Pulmonary artery endothelial cell (primary cell): ENCODE data around the gene TGFB2. TPM values are rescaled to one million over a fixed set of nuclear protein-coding genes. Genes with fewer than 3 reads are reported as not detected.

Experiments used
- DNase-seq: peaks from one replicate; pipeline ENCODE4 v3.0.0-alpha.2; 2011; ENCODE audit warnings: low read depth, low spot score
- total RNA-seq: library from RNA; depleted of rRNA; stranded (reverse); fragments of >200 nt; gene quantifications from 2 replicates; pipeline ENCODE4 v1.2.3, GENCODE V29; 2014

The TGFB2 gene
- total RNA-seq, 1 donor from 2014 or later, result 6.4 TPM

DNA sequence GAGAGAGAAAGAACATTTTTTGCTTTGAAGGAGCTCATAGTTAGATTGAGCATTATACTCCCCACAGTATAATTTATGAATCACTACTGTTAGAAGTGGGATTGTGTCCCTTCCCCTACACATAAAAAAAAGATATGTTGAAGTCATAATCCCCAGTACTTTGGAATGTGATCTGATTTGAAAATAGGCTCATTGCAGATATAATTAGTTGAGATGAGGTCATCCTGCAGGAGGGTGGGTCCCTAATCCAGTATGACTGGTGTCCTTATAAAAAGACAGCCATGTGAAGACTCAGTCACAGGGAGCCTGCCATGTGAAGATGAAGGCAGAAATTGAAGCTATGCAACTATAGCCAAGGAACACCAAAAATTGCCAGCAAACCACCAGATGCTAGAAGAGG is 76.4 kb downstream of the TGFB2 start:
- DNase-seq, result no peak

DNA sequence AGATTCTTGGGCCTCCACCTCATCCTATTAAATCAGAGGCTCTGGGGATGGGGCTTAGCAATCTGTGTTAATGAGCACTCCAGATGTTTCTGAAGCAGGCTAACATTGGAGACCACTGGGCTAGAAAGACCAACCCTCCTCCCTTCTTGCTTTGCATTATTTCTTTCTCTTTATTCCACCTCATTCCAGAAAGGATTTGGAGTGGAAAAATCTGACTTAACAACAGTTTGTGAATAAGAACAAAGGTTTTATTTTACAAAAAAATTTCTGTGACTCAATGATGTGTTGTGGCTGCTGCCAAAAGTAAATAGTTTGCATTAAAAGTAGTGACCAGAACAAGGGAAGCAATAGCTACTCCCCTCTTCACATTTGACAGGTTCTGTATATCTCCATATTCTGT is 79.4 kb downstream of the TGFB2 start:
- DNase-seq, result no peak

DNA sequence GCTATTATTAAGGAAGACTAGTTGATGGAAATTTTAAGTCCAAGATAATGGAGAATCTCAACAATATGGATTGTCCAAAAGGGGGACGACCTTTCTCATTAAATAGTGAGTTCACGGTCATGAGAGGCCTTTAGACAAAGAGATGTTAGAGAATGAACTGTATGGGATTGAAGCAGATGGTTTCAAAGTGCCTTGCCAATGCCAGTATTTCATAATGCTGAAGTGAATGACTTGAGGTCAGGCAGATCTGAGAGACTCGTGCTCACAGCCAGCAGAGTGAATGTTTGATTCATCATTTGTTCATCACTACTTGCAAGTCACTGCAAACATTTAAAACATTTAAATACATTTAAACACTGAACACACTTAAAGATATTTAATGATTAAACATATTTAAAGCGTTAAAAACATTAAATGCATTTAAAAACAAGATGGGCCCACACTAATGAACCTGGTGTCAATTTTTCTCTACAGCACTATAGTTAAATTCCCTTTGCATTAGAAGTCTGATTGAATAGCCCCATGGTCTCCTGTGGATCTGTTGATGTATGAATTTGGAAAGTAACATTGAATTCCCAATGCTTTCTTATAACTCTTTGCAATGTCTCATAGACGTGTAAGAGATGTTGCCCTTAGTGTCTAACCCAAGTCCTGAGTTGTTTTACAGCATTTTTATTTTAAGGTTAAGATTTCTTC is 80.7 kb downstream of the TGFB2 start:
- no peak for DNase-seq

DNA sequence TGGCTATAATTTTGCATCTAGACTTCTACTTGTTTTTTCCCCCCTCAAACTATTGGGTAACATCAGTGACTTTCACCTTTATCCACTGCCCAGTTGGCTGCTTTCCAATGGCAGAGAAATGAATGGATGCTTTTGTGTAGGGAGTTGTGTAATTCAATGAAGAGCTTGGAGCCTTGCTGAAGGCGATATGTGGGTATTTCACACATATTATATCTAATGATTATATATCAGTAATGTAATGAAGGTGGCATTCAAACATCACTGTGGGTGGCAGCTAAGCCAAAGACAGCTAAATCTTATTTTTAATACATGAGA is 81.2 kb downstream of the TGFB2 start:
- DNase-seq, result no peak

GRCh38 chr1:218429301-218429700 is 84.2 kb downstream of the TGFB2 start:
- DNase-seq, result no peak

DNA sequence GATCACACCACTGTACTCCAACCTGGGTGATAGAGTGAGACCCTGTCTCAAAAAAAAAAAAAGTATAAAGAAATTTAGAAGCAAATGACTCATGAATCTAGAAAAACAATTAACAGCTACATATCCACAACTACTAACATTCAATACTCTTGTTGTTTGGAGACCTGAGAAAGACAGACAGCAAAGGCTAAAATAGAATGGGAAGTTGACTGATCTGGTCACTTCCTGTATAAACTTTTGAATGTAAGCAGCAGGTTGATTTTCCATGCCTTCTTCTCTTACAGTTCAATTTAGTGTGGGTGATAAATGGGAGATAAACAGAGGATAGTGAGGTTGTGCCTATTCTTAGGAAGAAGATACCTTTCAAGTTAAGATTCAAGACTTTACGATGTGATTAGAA is 85.2 kb downstream of the TGFB2 start:
- peak; percentile 3 for DNase-seq

GRCh38 chr1:218430822-218431221 is 85.7 kb downstream of the TGFB2 start:
- DNase-seq, result peak; percentile 64

- no peak for DNase-seq
Measured at GRCh38 chr1:218431476-218431875, 86.3 kb downstream of the TGFB2 start.

DNA sequence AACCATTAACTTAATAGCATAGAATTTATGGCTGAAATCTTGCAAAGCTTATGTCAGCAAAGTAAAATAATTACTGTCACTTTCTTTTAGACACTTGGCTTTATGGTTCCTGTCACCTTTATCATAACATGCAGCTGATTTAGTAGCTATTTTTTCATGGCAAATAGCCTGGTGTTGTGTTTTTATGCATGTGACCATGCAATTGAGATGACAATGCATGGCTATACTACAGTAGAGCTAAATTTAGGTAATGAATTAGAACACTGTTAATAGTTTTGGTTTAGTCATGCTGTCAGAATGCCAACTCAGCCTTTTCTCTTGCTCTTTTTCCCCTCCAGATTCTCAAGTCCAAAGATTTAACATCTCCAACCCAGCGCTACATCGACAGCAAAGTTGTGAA is 88.6 kb downstream of the TGFB2 start:
- DNase-seq, result no peak

- no peak for DNase-seq
Measured at GRCh38 chr1:218435528-218435927, 90.4 kb downstream of the TGFB2 start.

- no peak for DNase-seq
Measured at GRCh38 chr1:218436346-218436745, 91.2 kb downstream of the TGFB2 start.

GRCh38 chr1:218436997-218437396 is 91.9 kb downstream of the TGFB2 start:
- DNase-seq, result no peak

DNA sequence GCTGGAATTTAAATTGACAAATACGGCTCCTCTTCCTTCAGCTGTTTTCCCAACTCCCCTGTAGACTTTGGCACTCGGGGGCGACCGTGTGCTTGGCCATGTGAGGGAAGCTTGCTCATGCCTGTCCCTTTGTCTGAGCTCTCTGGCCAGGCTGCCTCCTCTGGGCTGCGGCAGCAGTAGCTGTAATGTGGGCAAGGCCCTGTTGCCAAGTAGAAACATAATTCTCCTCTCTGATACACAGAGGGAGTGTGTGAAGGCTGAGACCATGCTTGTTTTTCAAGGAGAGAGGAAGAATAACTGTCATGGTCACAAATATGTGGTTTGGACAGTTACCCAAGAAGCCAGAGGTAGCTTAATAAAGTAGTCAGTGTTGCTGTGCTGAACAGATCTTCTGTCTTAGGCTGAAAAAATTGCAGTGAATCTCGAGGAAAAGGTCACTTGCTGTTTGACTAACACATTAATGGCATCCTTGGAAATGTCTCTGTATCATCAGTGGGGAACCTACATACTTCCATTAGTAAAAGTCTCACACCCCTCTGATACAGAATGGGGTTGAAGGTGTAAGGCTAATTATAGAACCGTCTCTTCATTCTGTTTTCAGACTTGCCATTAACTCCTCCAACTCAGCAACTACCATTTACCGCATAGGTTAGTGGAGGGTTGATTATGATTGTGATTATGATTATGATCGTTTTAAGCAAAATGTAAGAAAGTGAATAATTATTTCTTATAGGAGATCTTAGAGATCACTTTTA is 94.6 kb downstream of the TGFB2 start:
- DNase-seq, result no peak

DNA sequence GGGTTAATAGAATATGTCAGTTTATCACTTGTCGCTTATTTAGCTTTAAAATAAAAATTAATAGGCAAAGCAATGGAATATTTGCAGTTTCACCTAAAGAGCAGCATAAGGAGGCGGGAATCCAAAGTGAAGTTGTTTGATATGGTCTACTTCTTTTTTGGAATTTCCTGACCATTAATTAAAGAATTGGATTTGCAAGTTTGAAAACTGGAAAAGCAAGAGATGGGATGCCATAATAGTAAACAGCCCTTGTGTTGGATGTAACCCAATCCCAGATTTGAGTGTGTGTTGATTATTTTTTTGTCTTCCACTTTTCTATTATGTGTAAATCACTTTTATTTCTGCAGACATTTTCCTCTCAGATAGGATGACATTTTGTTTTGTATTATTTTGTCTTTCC is 98.1 kb downstream of the TGFB2 start:
- DNase-seq, result no peak

DNA sequence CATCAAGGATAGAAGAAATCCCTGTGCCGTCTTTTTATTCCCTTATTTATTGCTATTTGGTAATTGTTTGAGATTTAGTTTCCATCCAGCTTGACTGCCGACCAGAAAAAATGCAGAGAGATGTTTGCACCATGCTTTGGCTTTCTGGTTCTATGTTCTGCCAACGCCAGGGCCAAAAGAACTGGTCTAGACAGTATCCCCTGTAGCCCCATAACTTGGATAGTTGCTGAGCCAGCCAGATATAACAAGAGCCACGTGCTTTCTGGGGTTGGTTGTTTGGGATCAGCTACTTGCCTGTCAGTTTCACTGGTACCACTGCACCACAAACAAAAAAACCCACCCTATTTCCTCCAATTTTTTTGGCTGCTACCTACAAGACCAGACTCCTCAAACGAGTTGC is 99.0 kb downstream of the TGFB2 start:
- DNase-seq, result no peak

GRCh38 chr1:218444588-218444987 is 99.5 kb downstream of the TGFB2 start:
- DNase-seq, result no peak

DNA sequence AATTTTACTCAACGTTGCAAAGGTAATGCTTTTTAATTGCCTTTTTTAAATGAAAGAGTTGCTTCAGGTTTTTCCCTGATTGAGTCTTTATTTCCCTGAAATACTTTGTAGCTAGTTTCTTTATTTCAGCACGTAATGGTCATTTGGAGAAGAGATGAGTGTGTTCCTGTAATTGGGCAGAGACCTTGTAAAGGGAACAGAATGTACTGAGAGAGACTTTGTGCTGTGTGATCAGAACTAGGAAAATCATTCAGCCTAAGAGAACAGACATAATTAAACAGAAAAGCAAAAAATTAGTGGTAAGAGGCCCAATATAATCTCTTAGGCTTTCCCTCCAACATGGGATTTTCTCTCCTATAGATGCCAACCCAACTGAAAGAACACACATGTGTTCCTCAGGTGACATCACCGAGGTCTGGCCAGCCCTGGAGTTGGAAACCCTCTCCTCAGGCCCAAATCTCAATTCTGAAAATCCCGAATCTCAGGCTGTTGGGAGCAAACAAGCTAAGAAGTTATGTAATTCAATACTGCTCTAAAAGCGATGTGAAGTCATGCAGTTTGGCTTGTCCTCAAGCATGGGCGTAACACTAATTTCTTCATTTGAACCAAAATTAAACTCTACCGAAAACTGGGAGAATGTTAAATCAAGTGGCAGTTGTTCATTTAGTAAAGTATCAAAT is 102.0 kb downstream of the TGFB2 start:
- no peak for DNase-seq

- no peak for DNase-seq
Measured at GRCh38 chr1:218451415-218451814, 106.3 kb downstream of the TGFB2 start.

DNA sequence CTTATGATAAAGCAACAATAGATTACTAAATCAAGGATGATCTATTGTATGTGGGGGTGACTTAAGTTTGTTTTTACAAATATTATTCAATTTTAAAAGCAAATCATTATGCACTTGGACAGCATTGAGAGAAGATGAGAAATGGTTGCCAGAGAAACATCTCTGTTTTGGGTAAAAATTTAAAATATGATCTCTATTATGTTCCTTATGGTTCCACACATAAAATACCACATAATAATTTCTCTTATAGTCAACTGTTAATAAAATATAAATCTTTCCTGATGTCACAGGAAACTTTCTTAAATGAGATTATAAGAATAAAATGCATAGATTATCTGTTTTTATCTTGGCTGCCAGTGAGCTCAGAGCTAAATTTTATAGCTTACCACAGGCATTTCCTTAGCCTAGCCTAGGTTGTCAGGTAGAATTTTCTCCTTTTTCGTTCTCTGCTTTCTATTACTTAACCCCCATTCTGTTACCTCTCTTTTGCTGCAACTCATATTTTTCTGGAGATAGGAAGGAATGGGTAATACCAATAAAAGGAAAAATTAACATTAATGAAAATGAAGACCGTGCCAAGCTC is 109.7 kb downstream of the TGFB2 start:
- no peak for DNase-seq

DNA sequence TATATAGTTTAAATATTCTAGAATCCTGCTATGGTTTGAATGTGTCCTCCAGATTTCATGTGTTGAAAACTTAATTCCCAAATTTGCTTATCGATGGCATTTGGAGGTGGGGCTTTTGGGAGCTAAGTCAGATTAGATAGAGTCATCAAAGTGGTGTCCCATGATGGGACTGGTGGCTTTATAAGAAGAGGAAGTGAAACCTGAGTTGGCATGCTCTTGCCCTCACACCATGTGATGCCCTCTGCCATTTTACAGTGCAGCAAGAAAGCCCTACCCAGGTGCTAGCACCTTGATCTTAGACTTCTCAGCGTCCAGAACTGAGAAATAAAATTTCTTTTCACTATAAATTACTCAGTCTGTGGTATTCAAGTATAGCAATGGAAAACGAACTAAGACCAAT is 111.3 kb downstream of the TGFB2 start:
- DNase-seq, result no peak

GRCh38 chr1:218459450-218459849 is 114.3 kb downstream of the TGFB2 start:
- DNase-seq, result peak; percentile 59
